ENCODE results near the gene ADH5.
"Not testable (repeated sequence)": the region's sequence is repeated elsewhere in the genome, so short reads cannot be mapped to it uniquely, and the experiment has no call there.

Gene ADH5

DNA sequence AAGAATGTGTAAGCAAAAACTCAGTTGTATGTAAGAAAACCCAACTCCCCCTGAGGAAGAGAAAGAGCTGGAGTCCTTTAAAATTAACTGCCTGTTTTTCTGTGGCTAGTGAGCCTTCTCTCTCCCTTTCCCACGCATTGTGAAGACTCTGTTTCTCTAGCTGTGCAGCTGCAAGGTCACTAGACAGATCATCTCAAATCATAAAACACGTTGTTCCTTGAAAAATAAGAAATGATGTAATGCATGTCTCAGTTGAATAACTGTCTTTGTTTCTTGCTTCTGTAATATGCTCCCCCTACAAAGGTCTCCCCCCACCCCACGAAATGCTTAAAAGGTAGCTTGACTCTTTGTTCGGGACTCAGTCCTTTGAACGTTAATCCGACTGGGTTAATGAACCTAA lies 7.7 kb downstream of the ADH5 start:
- H3K4me1 ChIP-seq (ENCODE audit: control insufficient read depth, insufficient read depth, low read length); H3K27me3 ChIP-seq (ENCODE audit: control insufficient read depth, insufficient read depth, low read length); H3K9me3 ChIP-seq (replicated peaks; ENCODE audit: low read length); H3K9ac ChIP-seq (ENCODE audit: low read depth, low read length); H3K4me3 ChIP-seq (ENCODE audit: low read length); H3K4me2 ChIP-seq (ENCODE audit: low read length): not testable (repeated sequence)
- peaks cover 83% of the 10 kb centered on the region for H3K36me3 ChIP-seq (ENCODE audit: insufficient read depth, low read length)

GRCh38 chr4:99079625-99080295 lies 8.8 kb downstream of the ADH5 start:
- no peak overlapping the region for H3K9ac ChIP-seq (ENCODE audit: low read depth, low read length)
- H3K4me3 ChIP-seq (ENCODE audit: low read length), result no peak overlapping the region
- no peaks in the 10 kb centered on the region for H3K9me3 ChIP-seq (replicated peaks; ENCODE audit: low read length)
- peaks cover 85% of the 10 kb centered on the region for H3K36me3 ChIP-seq (ENCODE audit: insufficient read depth, low read length)
- no peak overlapping the region for H3K4me2 ChIP-seq (ENCODE audit: low read length)
- H3K4me1 ChIP-seq (ENCODE audit: control insufficient read depth, insufficient read depth, low read length), result no peaks in the 10 kb centered on the region
- no peaks in the 10 kb centered on the region for H3K27me3 ChIP-seq (ENCODE audit: control insufficient read depth, insufficient read depth, low read length)

- no peaks in the 10 kb centered on the region for H3K4me1 ChIP-seq (ENCODE audit: control insufficient read depth, insufficient read depth, low read length)
- no peak overlapping the region for H3K4me2 ChIP-seq (ENCODE audit: low read length)
- no peaks in the 10 kb centered on the region for H3K9me3 ChIP-seq (replicated peaks; ENCODE audit: low read length)
- peaks cover 85% of the 10 kb centered on the region for H3K36me3 ChIP-seq (ENCODE audit: insufficient read depth, low read length)
- H3K27me3 ChIP-seq (ENCODE audit: control insufficient read depth, insufficient read depth, low read length), result no peaks in the 10 kb centered on the region
- no peak overlapping the region for H3K9ac ChIP-seq (ENCODE audit: low read depth, low read length)
- no peak overlapping the region for H3K4me3 ChIP-seq (ENCODE audit: low read length)
Observed at GRCh38 chr4:99078931-99079624, 9.5 kb downstream of the ADH5 start.

GRCh38 chr4:99078336-99078735 lies 10.3 kb downstream of the ADH5 start:
- Histone ChIP-seq H3K4me1 (ENCODE audit: control insufficient read depth, insufficient read depth, low read length) (no peaks in the 10 kb centered on the region), H3K27me3 (ENCODE audit: control insufficient read depth, insufficient read depth, low read length) (no peaks in the 10 kb centered on the region), H3K9me3 (replicated peaks; ENCODE audit: low read length) (no peaks in the 10 kb centered on the region), H3K36me3 (ENCODE audit: insufficient read depth, low read length) (peaks cover 85% of the 10 kb centered on the region), H3K4me2 (ENCODE audit: low read length) (no peak overlapping the region), H3K9ac (ENCODE audit: low read depth, low read length) (no peak overlapping the region), H3K4me3 (ENCODE audit: low read length) (no peak overlapping the region)

DNA sequence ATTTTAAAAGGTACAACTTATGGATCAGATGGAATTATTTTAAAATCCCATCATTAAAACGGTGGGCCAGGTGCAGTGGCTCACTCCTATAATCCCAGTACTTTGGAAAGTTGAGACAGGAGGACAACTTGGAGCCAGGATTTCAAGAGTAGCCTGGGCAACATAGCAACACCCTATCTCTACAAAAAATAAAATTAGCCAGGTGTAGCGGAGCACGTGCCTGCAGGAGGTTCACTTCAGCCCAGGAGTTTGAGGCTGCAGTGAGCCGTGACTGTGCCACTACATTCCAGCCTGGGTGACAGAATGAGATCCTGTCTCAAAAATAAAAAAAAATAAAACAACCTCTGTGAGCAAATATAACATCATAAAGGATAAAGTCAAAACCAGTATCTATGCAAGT lies 11.4 kb downstream of the ADH5 start:
- Histone ChIP-seq H3K4me1 (ENCODE audit: control insufficient read depth, insufficient read depth, low read length) (no peaks in the 10 kb centered on the region), H3K4me3 (ENCODE audit: low read length) (no peak overlapping the region), H3K9me3 (replicated peaks; ENCODE audit: low read length) (no peaks in the 10 kb centered on the region), H3K27me3 (ENCODE audit: control insufficient read depth, insufficient read depth, low read length) (no peaks in the 10 kb centered on the region), H3K36me3 (ENCODE audit: insufficient read depth, low read length) (peaks cover 84% of the 10 kb centered on the region), H3K9ac (ENCODE audit: low read depth, low read length) (no peak overlapping the region), H3K4me2 (ENCODE audit: low read length) (no peak overlapping the region)

- Histone ChIP-seq H3K4me1 (ENCODE audit: control insufficient read depth, insufficient read depth, low read length) (no peaks in the 10 kb centered on the region), H3K27me3 (ENCODE audit: control insufficient read depth, insufficient read depth, low read length) (no peaks in the 10 kb centered on the region), H3K9me3 (replicated peaks; ENCODE audit: low read length) (no peaks in the 10 kb centered on the region), H3K4me3 (ENCODE audit: low read length) (no peak overlapping the region), H3K4me2 (ENCODE audit: low read length) (no peak overlapping the region), H3K36me3 (ENCODE audit: insufficient read depth, low read length) (peaks cover 84% of the 10 kb centered on the region), H3K9ac (ENCODE audit: low read depth, low read length) (no peak overlapping the region)
Observed at GRCh38 chr4:99076292-99076976, 12.2 kb downstream of the ADH5 start.

DNA sequence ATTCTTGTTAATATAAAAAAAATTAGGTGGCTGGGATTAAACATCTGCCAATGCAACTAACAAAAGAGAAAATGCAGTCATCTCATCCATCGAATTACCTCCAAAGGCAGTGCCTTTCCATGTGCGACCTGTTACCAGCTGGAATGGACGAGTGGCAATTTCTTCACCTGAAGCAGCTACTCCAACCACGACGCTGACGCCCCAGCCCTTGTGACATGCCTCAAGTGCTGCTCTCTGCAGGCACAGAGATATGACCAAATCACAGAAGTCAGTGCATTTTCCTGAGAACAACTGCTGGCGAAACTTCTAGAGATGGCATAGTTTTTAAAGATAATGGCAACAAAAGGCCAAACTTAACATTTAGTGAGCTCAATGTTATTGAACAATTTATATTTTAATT lies 13.8 kb downstream of the ADH5 start:
- no peak overlapping the region for H3K9ac ChIP-seq (ENCODE audit: low read depth, low read length)
- no peaks in the 10 kb centered on the region for H3K9me3 ChIP-seq (replicated peaks; ENCODE audit: low read length)
- peaks cover 87% of the 10 kb centered on the region for H3K36me3 ChIP-seq (ENCODE audit: insufficient read depth, low read length)
- H3K4me2 ChIP-seq (ENCODE audit: low read length), result no peak overlapping the region
- no peaks in the 10 kb centered on the region for H3K27me3 ChIP-seq (ENCODE audit: control insufficient read depth, insufficient read depth, low read length)
- H3K4me1 ChIP-seq (ENCODE audit: control insufficient read depth, insufficient read depth, low read length), result no peaks in the 10 kb centered on the region
- H3K4me3 ChIP-seq (ENCODE audit: low read length), result no peak overlapping the region

DNA sequence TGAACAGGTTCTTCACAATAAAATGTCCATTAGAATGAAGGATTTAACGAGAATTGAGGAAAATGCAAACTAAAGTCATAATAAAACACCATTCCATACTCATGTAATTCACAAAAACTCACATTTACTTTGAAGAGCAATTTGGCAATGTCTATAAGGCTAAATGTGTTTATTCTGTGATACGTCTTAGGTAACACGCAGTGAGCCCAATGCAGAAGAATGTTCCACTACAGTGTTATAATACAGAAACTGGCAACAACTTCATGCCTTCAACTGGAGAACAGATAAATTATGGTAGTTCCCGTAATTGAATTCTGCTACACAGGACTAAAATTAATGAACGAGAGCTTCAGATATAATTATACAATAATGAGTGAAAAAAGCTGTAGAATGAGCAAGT lies 17.4 kb downstream of the ADH5 start:
- Histone ChIP-seq H3K9me3 (replicated peaks; ENCODE audit: low read length) (no peaks in the 10 kb centered on the region), H3K4me2 (ENCODE audit: low read length) (no peak overlapping the region), H3K27me3 (ENCODE audit: control insufficient read depth, insufficient read depth, low read length) (no peaks in the 10 kb centered on the region), H3K9ac (ENCODE audit: low read depth, low read length) (no peak overlapping the region), H3K4me1 (ENCODE audit: control insufficient read depth, insufficient read depth, low read length) (no peaks in the 10 kb centered on the region), H3K4me3 (ENCODE audit: low read length) (no peak overlapping the region), H3K36me3 (ENCODE audit: insufficient read depth, low read length) (peaks cover 80% of the 10 kb centered on the region)

GRCh38 chr4:99067617-99068016 lies 21.0 kb downstream of the ADH5 start:
- Histone ChIP-seq H3K27me3 (ENCODE audit: control insufficient read depth, insufficient read depth, low read length) (no peaks in the 10 kb centered on the region), H3K36me3 (ENCODE audit: insufficient read depth, low read length) (peaks cover 48% of the 10 kb centered on the region), H3K9me3 (replicated peaks; ENCODE audit: low read length) (no peaks in the 10 kb centered on the region), H3K4me1 (ENCODE audit: control insufficient read depth, insufficient read depth, low read length) (no peaks in the 10 kb centered on the region), H3K4me3 (ENCODE audit: low read length) (no peak overlapping the region), H3K9ac (ENCODE audit: low read depth, low read length) (no peak overlapping the region), H3K4me2 (ENCODE audit: low read length) (no peak overlapping the region)

DNA sequence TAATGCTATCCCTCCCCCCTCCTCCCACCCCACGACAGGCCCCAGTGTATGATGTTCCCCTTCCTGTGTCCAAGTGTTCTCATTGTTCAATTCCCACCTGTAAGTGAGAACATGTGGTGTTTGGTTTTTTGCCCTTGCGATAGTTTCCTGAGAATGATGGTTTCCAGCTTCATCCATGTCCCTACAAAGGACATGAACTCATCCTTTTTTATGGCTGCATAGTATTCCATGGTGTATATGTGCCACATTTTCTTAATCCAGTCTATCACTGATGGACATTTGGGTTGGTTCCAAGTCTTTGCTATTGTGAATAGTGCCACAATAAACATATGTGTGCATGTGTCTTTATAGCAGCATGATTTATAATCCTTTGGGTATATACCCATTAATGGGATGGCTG lies 23.1 kb downstream of the ADH5 start:
- not testable (repeated sequence) for H3K4me3 ChIP-seq (ENCODE audit: low read length); H3K9me3 ChIP-seq (replicated peaks; ENCODE audit: low read length); H3K4me1 ChIP-seq (ENCODE audit: control insufficient read depth, insufficient read depth, low read length); H3K27me3 ChIP-seq (ENCODE audit: control insufficient read depth, insufficient read depth, low read length); H3K4me2 ChIP-seq (ENCODE audit: low read length); H3K9ac ChIP-seq (ENCODE audit: low read depth, low read length)
- H3K36me3 ChIP-seq (ENCODE audit: insufficient read depth, low read length), result peaks cover 39% of the 10 kb centered on the region

- H3K9me3 ChIP-seq (replicated peaks; ENCODE audit: low read length), result no peaks in the 10 kb centered on the region
- H3K9ac ChIP-seq (ENCODE audit: low read depth, low read length), result no peak overlapping the region
- H3K36me3 ChIP-seq (ENCODE audit: insufficient read depth, low read length), result peaks cover 28% of the 10 kb centered on the region
- H3K4me1 ChIP-seq (ENCODE audit: control insufficient read depth, insufficient read depth, low read length), result peaks cover 23% of the 10 kb centered on the region
- H3K4me2 ChIP-seq (ENCODE audit: low read length), result no peak overlapping the region
- H3K4me3 ChIP-seq (ENCODE audit: low read length), result no peak overlapping the region
- H3K27me3 ChIP-seq (ENCODE audit: control insufficient read depth, insufficient read depth, low read length), result no peaks in the 10 kb centered on the region
Observed at GRCh38 chr4:99062120-99062519, 26.5 kb downstream of the ADH5 start.
